Esophagus squamous epithelium (tissue), 4 donors: Measurements from ENCODE around the gene RIC8B.

ENCODE experiments used
- POLR2A ChIP-seq, 4 donors: fragments of 450-650 bp; IDR thresholded peaks; one replicate each; pipeline ENCODE4 v1.6.1; 2017; ENCODE audit warnings: antibody characterized with exemption in 4 of 4, mild to moderate bottlenecking in 4 of 4, moderate library complexity in 3 of 4
- TF ChIP-seq, protein P1 (sequence below), 6 experiments: fragments of 450-650 bp in 4 of 6; fragments of 200-600 bp in 2 of 6; sonication (generic) in 2 of 6; IDR thresholded peaks; one replicate each; pipeline ENCODE4 v1.5.1; 2016 to 2019; ENCODE audit warnings: antibody characterized with exemption in 6 of 6, mild to moderate bottlenecking in 4 of 6, moderate library complexity in 4 of 6

DNA sequence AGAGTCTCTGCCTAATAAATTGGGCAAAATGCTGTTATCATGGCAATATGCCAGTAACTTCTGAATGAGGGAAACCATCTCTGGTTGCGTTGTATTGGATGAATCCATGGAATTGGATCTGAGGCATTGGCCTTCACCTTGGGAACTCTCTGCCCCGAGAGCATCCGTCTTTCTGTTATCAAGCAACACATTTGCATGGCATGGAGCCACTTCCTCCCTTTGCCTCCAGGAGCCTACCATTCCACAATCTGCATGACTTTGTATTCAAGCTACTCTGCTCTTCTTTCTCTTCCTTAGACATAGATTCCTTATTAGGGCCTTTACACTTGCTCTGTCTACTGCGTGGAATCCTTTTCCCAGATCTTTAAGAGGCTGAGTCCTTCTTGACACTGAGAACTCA, 57.2 kb downstream of the RIC8B start:
- TF ChIP-seq, protein P1, sequence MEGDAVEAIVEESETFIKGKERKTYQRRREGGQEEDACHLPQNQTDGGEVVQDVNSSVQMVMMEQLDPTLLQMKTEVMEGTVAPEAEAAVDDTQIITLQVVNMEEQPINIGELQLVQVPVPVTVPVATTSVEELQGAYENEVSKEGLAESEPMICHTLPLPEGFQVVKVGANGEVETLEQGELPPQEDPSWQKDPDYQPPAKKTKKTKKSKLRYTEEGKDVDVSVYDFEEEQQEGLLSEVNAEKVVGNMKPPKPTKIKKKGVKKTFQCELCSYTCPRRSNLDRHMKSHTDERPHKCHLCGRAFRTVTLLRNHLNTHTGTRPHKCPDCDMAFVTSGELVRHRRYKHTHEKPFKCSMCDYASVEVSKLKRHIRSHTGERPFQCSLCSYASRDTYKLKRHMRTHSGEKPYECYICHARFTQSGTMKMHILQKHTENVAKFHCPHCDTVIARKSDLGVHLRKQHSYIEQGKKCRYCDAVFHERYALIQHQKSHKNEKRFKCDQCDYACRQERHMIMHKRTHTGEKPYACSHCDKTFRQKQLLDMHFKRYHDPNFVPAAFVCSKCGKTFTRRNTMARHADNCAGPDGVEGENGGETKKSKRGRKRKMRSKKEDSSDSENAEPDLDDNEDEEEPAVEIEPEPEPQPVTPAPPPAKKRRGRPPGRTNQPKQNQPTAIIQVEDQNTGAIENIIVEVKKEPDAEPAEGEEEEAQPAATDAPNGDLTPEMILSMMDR (IDR thresholded peaks at IDR 0.05) = no peak
- TF ChIP-seq POLR2A (IDR thresholded peaks at IDR 0.05) = no peak
